SU-DHL-6 (cell line): Measurements from ENCODE around the gene TMTC1.

Experiments used
- H2AFZ ChIP-seq: fragments of 200-600 bp; sonication (generic); 2 replicates; pipeline ENCODE4 v1.6.1; 2014; ENCODE audit warnings: low read depth, mild to moderate bottlenecking, moderate library complexity, mixed read lengths, antibody characterized with exemption, low read length; ENCODE audit not compliant: severe bottlenecking
- H3F3A ChIP-seq: fragments of 200-600 bp; shearing (Covaris generic); 2 replicates; pipeline ENCODE4 v1.6.0; 2016; ENCODE audit warnings: antibody characterized with exemption, mild to moderate bottlenecking; ENCODE audit not compliant: insufficient read depth
- H3K27ac ChIP-seq: fragments of 200-600 bp; sonication (generic); 2 replicates; pipeline ENCODE4 v1.5.1; 2016; ENCODE audit warnings: low read depth, mild to moderate bottlenecking, low read length, moderate library complexity, mixed read lengths
- H3K27me3 ChIP-seq: fragments of 200-600 bp; sonication (generic), shearing (Covaris generic); 2 replicates; pipeline ENCODE4 v1.6.0; 2014; ENCODE audit warnings: mild to moderate bottlenecking, low read length
- H3K36me3 ChIP-seq: fragments of 200-600 bp; sonication (generic); 2 replicates; pipeline ENCODE4 v1.6.1; 2014; ENCODE audit warnings: mild to moderate bottlenecking, low read length, mixed read lengths
- H3K4me2 ChIP-seq: fragments of 300-600, 200-600 bp; shearing (Covaris generic), sonication (generic); 2 replicates; pipeline ENCODE4 v1.6.0; 2014; ENCODE audit warnings: low read length, low read depth, mild to moderate bottlenecking; ENCODE audit not compliant: poor library complexity, severe bottlenecking
- H3K4me3 ChIP-seq: fragments of 200-600 bp; sonication (generic); 2 replicates; pipeline ENCODE4 v1.5.1; 2014; ENCODE audit warnings: antibody characterized with exemption, low read length, mild to moderate bottlenecking, mixed read lengths; ENCODE audit not compliant: insufficient read depth, poor library complexity, severe bottlenecking
- H3K79me2 ChIP-seq: fragments of 200-600 bp; sonication (generic); 2 replicates; pipeline ENCODE4 v1.6.1; 2014; ENCODE audit warnings: mild to moderate bottlenecking, low read length, moderate library complexity; ENCODE audit not compliant: insufficient read depth
- H3K9ac ChIP-seq: fragments of 200-600 bp; sonication (generic); 2 replicates; pipeline ENCODE4 v1.7.0; 2014; ENCODE audit warnings: mild to moderate bottlenecking, low read length
- H3K9me2 ChIP-seq: fragments of 200-600 bp; sonication (generic); replicated peaks from 2 replicates; pipeline ENCODE4 v1.6.1; 2014; ENCODE audit warnings: low read length; ENCODE audit not compliant: insufficient read depth
- H3K9me3 ChIP-seq: fragments of 200-600 bp; sonication (generic); 2 replicates; pipeline ENCODE4 v1.6.1; 2014; ENCODE audit warnings: low read length, mixed read lengths; ENCODE audit not compliant: insufficient read depth
- H4K20me1 ChIP-seq: fragments of 200-600 bp; sonication (generic); 2 replicates; pipeline ENCODE4 v1.6.1; 2014; ENCODE audit warnings: low read depth, mild to moderate bottlenecking, antibody characterized with exemption, low read length, moderate library complexity, mixed read lengths
- EZH2phosphoT487 ChIP-seq: fragments of 200-600 bp; sonication (generic), shearing (Covaris generic); conservative IDR thresholded peaks from 2 replicates; pipeline ENCODE4 v1.6.1; 2018; ENCODE audit warnings: mild to moderate bottlenecking, antibody characterized with exemption, low read length, moderate library complexity, mixed read lengths
- TF ChIP-seq, protein P1 (sequence below): fragments of 200-600 bp; sonication (generic); IDR thresholded peaks from one replicate; pipeline ENCODE4 v1.5.1; 2017; ENCODE audit warnings: antibody characterized with exemption, mild to moderate bottlenecking, low read length, moderate library complexity; ENCODE audit not compliant: insufficient read depth, poor library complexity, severe bottlenecking

Gene TMTC1

DNA sequence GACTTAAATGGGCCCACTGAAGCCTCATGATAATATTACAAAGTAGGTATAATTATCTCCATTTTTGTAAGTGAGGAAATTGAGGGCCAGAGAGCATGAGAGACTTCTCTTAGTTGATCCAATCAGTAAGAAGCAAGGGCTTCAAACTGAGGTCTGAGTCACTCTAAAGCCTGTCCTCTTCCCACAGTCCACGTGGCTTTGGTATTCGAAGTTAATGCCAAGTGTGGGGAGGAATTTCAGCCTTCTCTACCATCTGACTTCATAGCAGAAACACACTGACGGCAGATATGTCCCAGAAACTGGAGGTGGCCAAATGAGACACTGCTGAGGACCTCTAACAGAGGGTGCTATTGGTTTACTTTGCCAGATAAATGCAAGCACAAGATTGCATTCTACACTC, 171.8 kb downstream of the TMTC1 start:
- Histone ChIP-seq H3K4me3 (no peak overlapping the region), H3K27me3 (no peaks in the 10 kb centered on the region), H3K27ac (no peak overlapping the region), H3K9ac (no peak overlapping the region), H2AFZ (no peak overlapping the region), H3K9me3 (no peaks in the 10 kb centered on the region), H3K79me2 (no peaks in the 10 kb centered on the region), H3K9me2 (no peaks in the 10 kb centered on the region), H4K20me1 (no peaks in the 10 kb centered on the region), H3K4me2 (no peak overlapping the region), H3F3A (no peaks in the 10 kb centered on the region), H3K36me3 (no peaks in the 10 kb centered on the region)
- TF ChIP-seq, protein P1, sequence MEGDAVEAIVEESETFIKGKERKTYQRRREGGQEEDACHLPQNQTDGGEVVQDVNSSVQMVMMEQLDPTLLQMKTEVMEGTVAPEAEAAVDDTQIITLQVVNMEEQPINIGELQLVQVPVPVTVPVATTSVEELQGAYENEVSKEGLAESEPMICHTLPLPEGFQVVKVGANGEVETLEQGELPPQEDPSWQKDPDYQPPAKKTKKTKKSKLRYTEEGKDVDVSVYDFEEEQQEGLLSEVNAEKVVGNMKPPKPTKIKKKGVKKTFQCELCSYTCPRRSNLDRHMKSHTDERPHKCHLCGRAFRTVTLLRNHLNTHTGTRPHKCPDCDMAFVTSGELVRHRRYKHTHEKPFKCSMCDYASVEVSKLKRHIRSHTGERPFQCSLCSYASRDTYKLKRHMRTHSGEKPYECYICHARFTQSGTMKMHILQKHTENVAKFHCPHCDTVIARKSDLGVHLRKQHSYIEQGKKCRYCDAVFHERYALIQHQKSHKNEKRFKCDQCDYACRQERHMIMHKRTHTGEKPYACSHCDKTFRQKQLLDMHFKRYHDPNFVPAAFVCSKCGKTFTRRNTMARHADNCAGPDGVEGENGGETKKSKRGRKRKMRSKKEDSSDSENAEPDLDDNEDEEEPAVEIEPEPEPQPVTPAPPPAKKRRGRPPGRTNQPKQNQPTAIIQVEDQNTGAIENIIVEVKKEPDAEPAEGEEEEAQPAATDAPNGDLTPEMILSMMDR: no peak
- TF ChIP-seq EZH2phosphoT487: no peak

DNA sequence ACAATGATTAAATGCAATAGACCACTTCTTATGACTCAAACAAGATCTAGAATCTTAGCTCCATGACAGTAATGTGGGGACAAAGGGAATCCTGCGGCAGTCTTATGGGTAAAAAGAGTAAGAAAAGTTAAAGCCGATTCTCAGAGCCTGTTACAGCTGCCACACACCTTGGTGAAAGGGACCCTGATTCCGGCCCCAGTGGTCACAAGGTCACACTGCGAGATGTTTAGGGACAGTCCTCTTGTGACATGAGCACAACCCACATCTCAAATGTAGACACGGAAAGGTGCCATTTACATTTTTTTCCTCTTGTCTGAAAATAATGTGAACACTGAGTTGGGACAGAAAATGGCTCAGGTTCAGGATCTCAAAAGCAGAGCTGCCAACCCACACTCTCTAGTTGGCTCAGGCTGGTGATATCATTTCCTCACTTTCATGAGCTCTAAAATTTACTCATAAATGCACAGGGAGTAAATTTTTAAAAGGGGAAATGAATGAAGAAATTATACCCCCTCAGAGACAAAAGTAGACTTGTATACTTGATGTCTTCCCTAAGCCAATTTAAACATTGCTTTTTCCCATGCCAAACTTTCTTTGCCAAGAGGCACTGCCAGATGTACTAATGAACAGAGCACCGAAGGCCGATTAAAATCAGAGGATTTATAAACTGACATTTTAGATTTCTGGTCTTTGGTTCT, 173.1 kb downstream of the TMTC1 start:
- H4K20me1 ChIP-seq: no peaks in the 10 kb centered on the region
- H2AFZ ChIP-seq: no peak overlapping the region
- no peaks in the 10 kb centered on the region for H3F3A ChIP-seq
- H3K27me3 ChIP-seq: no peaks in the 10 kb centered on the region
- no peaks in the 10 kb centered on the region for H3K9me2 ChIP-seq
- no peak overlapping the region for H3K27ac ChIP-seq
- H3K36me3 ChIP-seq: no peaks in the 10 kb centered on the region
- no peak overlapping the region for H3K9ac ChIP-seq
- H3K4me2 ChIP-seq: no peak overlapping the region
- no peaks in the 10 kb centered on the region for H3K9me3 ChIP-seq
- H3K79me2 ChIP-seq: no peaks in the 10 kb centered on the region
- TF ChIP-seq EZH2phosphoT487: no peak
- TF ChIP-seq, protein P1: no peak
- H3K4me3 ChIP-seq: no peak overlapping the region

- Histone ChIP-seq H3K27me3 (no peaks in the 10 kb centered on the region), H3K36me3 (no peaks in the 10 kb centered on the region), H2AFZ (no peak overlapping the region), H4K20me1 (no peaks in the 10 kb centered on the region), H3K9me3 (no peaks in the 10 kb centered on the region), H3K27ac (no peak overlapping the region), H3K79me2 (no peaks in the 10 kb centered on the region), H3K9ac (no peak overlapping the region), H3K4me3 (no peak overlapping the region), H3F3A (no peaks in the 10 kb centered on the region), H3K9me2 (no peaks in the 10 kb centered on the region), H3K4me2 (no peak overlapping the region)
- TF ChIP-seq EZH2phosphoT487: no peak
- TF ChIP-seq, protein P1: no peak
These were observed 174.1 kb downstream of the TMTC1 start for GRCh38 chr12:29609431-29610215.
